PC-3 (cell line): ENCODE data around the gene NME7. TPM values are rescaled to one million over a fixed set of nuclear protein-coding genes. Genes with fewer than 3 reads are reported as not detected.

Source experiments
- ATAC-seq: fragments of 200-7000 bp; cut with Tn5 transposase; 2 replicates; pipeline ENCODE4 v1.9.1; 2020; ENCODE audit warnings: mild to moderate bottlenecking, moderate library complexity
- BruUV-seq: library from RNA; stranded (reverse); fragments of 400-500 nt; replicated peaks from 2 replicates; lab custom pipeline; 2021; lab: Mats Ljungman, UMichigan
- CTCF ChIA-PET: fragments of 300-600 bp; sonication (Branson Sonifier 250); formaldehyde crosslinking; loops from one replicate; lab custom pipeline; 2022; ENCODE audit warnings: antibody characterized with exemption; lab: Charles Lee
- POLR2A ChIA-PET: fragments of 300-600 bp; sonication (Branson Sonifier 250); formaldehyde crosslinking; loops from one replicate; lab custom pipeline; 2022; ENCODE audit warnings: antibody characterized with exemption; ENCODE audit not compliant: unreplicated experiment; lab: Charles Lee
- DNase-seq: peaks from one replicate; pipeline ENCODE4 v3.0.0-alpha.2; 2015
- H2AFZ ChIP-seq: fragments of 300-600 bp; sonication (generic); 2 replicates; pipeline ENCODE4 v1.6.0; 2016; ENCODE audit warnings: antibody characterized with exemption, low read length
- H3F3A ChIP-seq: fragments of 300-600 bp; sonication (generic); one replicate; pipeline ENCODE4 v1.6.0; 2017; ENCODE audit warnings: antibody characterized with exemption, low read length, control low read depth, mild to moderate bottlenecking; ENCODE audit not compliant: unreplicated experiment
- H3K27ac ChIP-seq: fragments of 300-600 bp; sonication (generic); 2 replicates; pipeline ENCODE4 v1.5.1; 2016; ENCODE audit warnings: mild to moderate bottlenecking, low read length
- H3K27me3 ChIP-seq: fragments of 300-600 bp; sonication (generic); 2 replicates; pipeline ENCODE4 v1.6.1; 2016; ENCODE audit warnings: low read length, mixed read lengths
- H3K36me3 ChIP-seq: fragments of 300-600 bp; sonication (generic); 2 replicates; pipeline ENCODE4 v1.6.1; 2016; ENCODE audit warnings: low read depth, mixed run types, low read length, mixed read lengths
- H3K4me1 ChIP-seq: fragments of 300-600 bp; sonication (generic); 2 replicates; pipeline ENCODE4 v1.5.1; 2016; ENCODE audit warnings: low read length; ENCODE audit not compliant: insufficient read depth
- H3K4me2 ChIP-seq: fragments of 300-600 bp; sonication (generic); 2 replicates; pipeline ENCODE4 v1.6.0; 2016; ENCODE audit warnings: low read length
- H3K4me3 ChIP-seq: fragments of 300-600 bp; sonication (generic); 2 replicates; pipeline ENCODE4 v1.5.1; 2016; ENCODE audit warnings: mild to moderate bottlenecking, low read length, mixed read lengths
- H3K79me2 ChIP-seq: fragments of 300-600 bp; sonication (generic); 2 replicates; pipeline ENCODE4 v1.6.1; 2017; ENCODE audit warnings: low read length, mixed read lengths
- H3K9ac ChIP-seq: fragments of 300-600 bp; sonication (generic); 2 replicates; pipeline ENCODE4 v1.6.0; 2016; ENCODE audit warnings: mild to moderate bottlenecking, low read length
- H3K9me2 ChIP-seq: fragments of 300-600 bp; sonication (generic); replicated peaks from 2 replicates; pipeline ENCODE4 v1.6.1; 2016; ENCODE audit warnings: mixed run types, low read length, mixed read lengths
- H3K9me3 ChIP-seq: fragments of 300-600 bp; sonication (generic); 2 replicates; pipeline ENCODE4 v1.6.1; 2016; ENCODE audit warnings: low read length, mixed read lengths
- H4K20me1 ChIP-seq: fragments of 300-600 bp; sonication (generic); 2 replicates; pipeline ENCODE4 v1.6.1; 2016; ENCODE audit warnings: low read length, mixed read lengths
- CTCF ChIP-seq: fragments of 300-600 bp; sonication (generic); conservative IDR thresholded peaks from 2 replicates; pipeline ENCODE4 v1.5.1; 2017; ENCODE audit warnings: antibody characterized with exemption, low read depth, mild to moderate bottlenecking, low read length
- EZH2 ChIP-seq: fragments of 300-600 bp; sonication (generic); IDR thresholded peaks from one replicate; pipeline ENCODE4 v1.6.1; 2017; ENCODE audit warnings: antibody characterized with exemption, mild to moderate bottlenecking, low read length; ENCODE audit not compliant: unreplicated experiment
- EZH2phosphoT487 ChIP-seq: fragments of 300-600 bp; sonication (generic); IDR thresholded peaks from 2 replicates; pipeline ENCODE4 v1.6.1; 2018; ENCODE audit warnings: mild to moderate bottlenecking, antibody characterized with exemption, low read length, borderline replicate concordance
- intact Hi-C: fragments of 100-400 bp; cut with micrococcal nuclease; formaldehyde crosslinking; loops from 2 replicates; pipeline ENCODE4 v1.9.0; 2023
- total RNA-seq: library from RNA; depleted of rRNA; stranded (reverse); fragments of >200 nt; gene quantifications from 2 replicates; pipeline ENCODE4 v1.2.3, GENCODE V29; 2014

NME7 gene
- total RNA-seq, 1 experiment from 2014 or later, result 18.9 TPM

- peaks cover 2% of the 10 kb centered on the region for H3K4me1 ChIP-seq
- no peaks in the 10 kb centered on the region for H3K27me3 ChIP-seq
- no peak overlapping the region for H2AFZ ChIP-seq
- H3K27ac ChIP-seq, result no peak overlapping the region
- DNase-seq (no peak), ATAC-seq (no peak)
- no peak for TF ChIP-seq CTCF
- TF ChIP-seq EZH2, result no peak
- no peak for TF ChIP-seq EZH2phosphoT487
- no peak overlapping the region for H3K4me2 ChIP-seq
- no peaks in the 10 kb centered on the region for H4K20me1 ChIP-seq
- no peaks in the 10 kb centered on the region for H3K36me3 ChIP-seq
- no peak overlapping the region for H3K9ac ChIP-seq
- ChIA-PET POLR2A (no interaction called here), CTCF (no interaction called here)
- no peaks in the 10 kb centered on the region for H3F3A ChIP-seq
- H3K9me3 ChIP-seq, result no peaks in the 10 kb centered on the region
- H3K9me2 ChIP-seq, result no peaks in the 10 kb centered on the region
- no TSS peak for BruUV-seq
- H3K79me2 ChIP-seq, result no peaks in the 10 kb centered on the region
- intact Hi-C loops, result no loop called here
- no peak overlapping the region for H3K4me3 ChIP-seq
Measured at GRCh38 chr1:169155675-169156074, 211.9 kb downstream of the NME7 start.

DNA sequence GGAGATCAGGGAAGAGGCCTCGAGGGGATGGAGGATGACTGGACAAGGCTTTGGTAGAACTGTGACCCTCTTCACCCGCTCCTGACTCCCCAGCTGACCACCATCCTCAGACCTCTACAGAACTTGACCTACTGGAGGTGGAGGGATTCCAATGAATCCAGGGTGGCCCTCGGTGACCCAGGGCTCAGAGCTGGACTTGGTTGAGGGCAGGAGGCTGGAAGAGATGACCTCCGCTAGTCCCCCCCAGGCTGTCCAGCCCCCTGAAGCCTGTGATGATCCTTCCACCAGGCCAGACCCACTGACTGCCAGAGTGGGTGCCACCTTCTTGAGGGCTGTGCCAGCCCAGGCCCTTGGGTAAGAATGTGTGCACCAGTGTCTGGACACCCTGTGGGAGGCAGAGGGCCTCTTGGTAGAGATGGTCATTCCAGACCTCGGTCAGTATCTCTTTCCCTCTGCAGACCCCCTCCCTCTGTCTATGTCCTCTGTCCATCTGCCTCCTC is 216.2 kb downstream of the NME7 start:
- ChIA-PET CTCF (no interaction called here), POLR2A (no interaction called here)
- Histone ChIP-seq H3K9me2 (no peaks in the 10 kb centered on the region), H4K20me1 (no peaks in the 10 kb centered on the region), H3F3A (no peaks in the 10 kb centered on the region), H3K4me1 (peaks cover 4% of the 10 kb centered on the region; the same call in 1 of the 2 replicates), H3K36me3 (no peaks in the 10 kb centered on the region), H2AFZ (no peak overlapping the region), H3K4me3 (no peak overlapping the region), H3K79me2 (no peaks in the 10 kb centered on the region), H3K9me3 (no peaks in the 10 kb centered on the region), H3K27me3 (no peaks in the 10 kb centered on the region), H3K4me2 (no peak overlapping the region), H3K9ac (no peak overlapping the region), H3K27ac (no peak overlapping the region)
- BruUV-seq, result no TSS peak
- TF ChIP-seq EZH2phosphoT487, result no peak
- TF ChIP-seq EZH2, result no peak
- TF ChIP-seq CTCF, result no peak
- ATAC-seq (no peak), DNase-seq (no peak)
- intact Hi-C loops, result no loop called here

GRCh38 chr1:169150641-169151337 is 216.8 kb downstream of the NME7 start:
- H3K27me3 ChIP-seq, result no peaks in the 10 kb centered on the region
- no TSS peak for BruUV-seq
- H3K4me1 ChIP-seq, result peaks cover 4% of the 10 kb centered on the region; the same call in 1 of the 2 replicates
- CTCF ChIA-PET, result no interaction called here
- TF ChIP-seq EZH2 (no peak), EZH2phosphoT487 (no peak), CTCF (no peak)
- no peak overlapping the region for H3K4me3 ChIP-seq
- ATAC-seq (no peak), DNase-seq (no peak)
- H3K9ac ChIP-seq, result no peak overlapping the region
- H3K36me3 ChIP-seq, result no peaks in the 10 kb centered on the region
- no peaks in the 10 kb centered on the region for H3F3A ChIP-seq
- H4K20me1 ChIP-seq, result no peaks in the 10 kb centered on the region
- no peaks in the 10 kb centered on the region for H3K9me2 ChIP-seq
- H2AFZ ChIP-seq, result no peak overlapping the region
- H3K27ac ChIP-seq, result no peak overlapping the region
- POLR2A ChIA-PET, result no interaction called here
- H3K4me2 ChIP-seq, result no peak overlapping the region
- intact Hi-C loops, result no loop called here
- no peaks in the 10 kb centered on the region for H3K79me2 ChIP-seq
- H3K9me3 ChIP-seq, result no peaks in the 10 kb centered on the region
